ENCODE results near the gene MED20. TPM values are rescaled to one million over a fixed set of nuclear protein-coding genes. Genes with fewer than 3 reads are reported as not detected.

The MED20 gene
- polyA plus RNA-seq, 2 of the 4 experiments (the other 2 are of a cell fraction) = 18.4 to 29.3 TPM

DNA sequence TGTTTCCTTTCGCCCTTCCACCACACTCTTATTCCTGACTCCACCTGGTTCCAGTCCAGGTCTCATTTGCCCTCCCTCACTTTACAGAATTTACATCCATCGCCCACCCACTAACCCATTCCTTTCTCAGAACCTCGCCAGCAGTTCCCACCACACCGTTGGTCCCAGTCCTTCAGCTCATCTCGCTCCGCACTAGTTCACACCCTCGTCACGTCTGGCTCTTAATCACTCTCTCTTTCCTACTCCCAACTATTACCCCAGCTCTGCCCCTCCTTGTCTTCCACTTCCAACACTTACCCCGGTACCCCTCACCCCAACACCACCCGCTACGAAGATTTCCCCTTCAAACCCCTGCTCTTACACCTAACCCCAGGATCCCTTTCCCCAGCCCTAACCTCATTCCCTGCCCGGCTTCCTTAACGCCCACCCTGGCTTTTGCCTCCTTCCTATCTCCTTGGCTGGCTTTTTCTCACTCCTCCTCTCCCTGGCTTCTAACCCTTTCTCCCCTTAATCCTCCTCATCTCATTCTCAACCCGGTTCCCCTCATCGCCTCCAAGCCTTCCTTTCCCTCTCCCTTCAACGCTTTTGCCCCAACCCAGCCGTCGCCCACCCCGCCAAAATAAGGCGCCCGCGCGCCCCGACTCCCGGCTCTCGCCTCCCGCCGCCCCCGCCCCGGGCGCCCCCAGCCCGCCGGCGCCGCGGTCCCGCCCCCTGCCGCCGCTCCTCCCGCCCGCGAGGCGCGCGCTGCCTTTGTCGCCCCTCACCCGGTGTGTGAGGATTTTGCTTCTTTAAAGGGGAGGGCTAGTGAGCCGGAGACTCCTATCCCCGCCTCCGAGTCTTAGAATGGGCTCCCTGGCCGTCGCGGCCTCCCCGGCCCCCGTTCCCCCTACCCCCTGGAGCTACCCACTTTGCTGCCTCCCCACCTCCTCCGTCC is 26.3 kb downstream of the MED20 start (continued):
- TF ChIP-seq MAFK (IDR thresholded peaks at IDR 0.05; ENCODE audit: partially characterized antibody) (no peak), CBX8 (IDR thresholded peaks at IDR 0.05) (no peak), RFX5 (IDR thresholded peaks at IDR 0.05) (no peak), PHF8 (IDR thresholded peaks at IDR 0.05; ENCODE audit: borderline replicate concordance, low read depth) (no peak), EHF (CRISPR knock-in tag; IDR thresholded peaks at IDR 0.05) (no peak)

DNA sequence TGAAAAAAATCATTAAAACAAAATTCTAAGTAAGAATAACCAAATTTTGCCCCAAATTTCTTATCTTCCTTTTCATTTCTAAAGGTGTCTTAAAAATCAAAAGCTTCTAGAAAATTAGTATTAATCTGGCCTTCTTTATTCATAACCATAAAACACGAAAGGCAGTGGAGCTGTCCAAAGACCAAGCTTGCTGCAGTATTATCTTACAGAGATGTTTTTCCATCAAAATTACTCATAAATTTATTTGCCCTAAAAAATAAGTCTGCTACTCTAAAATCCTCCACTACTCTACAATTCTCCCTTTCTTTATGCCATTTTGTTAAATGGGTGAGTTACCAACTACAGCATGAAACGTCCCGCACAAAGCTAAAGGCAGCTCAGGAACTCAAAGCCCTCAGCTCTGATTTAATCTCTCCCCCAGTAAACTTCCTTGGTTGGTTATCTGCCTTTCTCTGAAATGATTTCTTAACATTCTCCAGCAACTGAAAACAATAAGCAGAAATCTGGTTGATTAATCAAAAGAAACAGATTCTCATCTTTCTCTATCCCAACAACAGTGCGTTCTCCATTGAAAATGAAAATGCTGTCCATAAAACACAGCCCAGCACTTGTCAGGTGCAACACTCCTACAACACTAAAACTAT is 27.9 kb downstream of the MED20 start:
- Histone ChIP-seq H3K4me1 (peaks cover 24% of the 10 kb centered on the region), H3K9me3 (no peaks in the 10 kb centered on the region), H3K4me3 (no peak overlapping the region), H3K27ac (no peak overlapping the region), H3K4me2 (peak overlapping the region; percentile 95; the same call in 1 of the 3 replicates)
- TF ChIP-seq, protein P1, sequence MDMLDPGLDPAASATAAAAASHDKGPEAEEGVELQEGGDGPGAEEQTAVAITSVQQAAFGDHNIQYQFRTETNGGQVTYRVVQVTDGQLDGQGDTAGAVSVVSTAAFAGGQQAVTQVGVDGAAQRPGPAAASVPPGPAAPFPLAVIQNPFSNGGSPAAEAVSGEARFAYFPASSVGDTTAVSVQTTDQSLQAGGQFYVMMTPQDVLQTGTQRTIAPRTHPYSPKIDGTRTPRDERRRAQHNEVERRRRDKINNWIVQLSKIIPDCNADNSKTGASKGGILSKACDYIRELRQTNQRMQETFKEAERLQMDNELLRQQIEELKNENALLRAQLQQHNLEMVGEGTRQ (IDR thresholded peaks at IDR 0.05) = no peak
- no peak for TF ChIP-seq CBX2 (IDR thresholded peaks at IDR 0.05; ENCODE audit: borderline replicate concordance, low read depth)
- TF ChIP-seq HEYL (CRISPR knock-in tag; IDR thresholded peaks at IDR 0.05) = no peak
- no peak for TF ChIP-seq JUN (IDR thresholded peaks at IDR 0.05)
- no peak for TF ChIP-seq KDM1A (IDR thresholded peaks at IDR 0.05; ENCODE audit: low read depth)
- no peak for TF ChIP-seq ESRRA (IDR thresholded peaks at IDR 0.05; ENCODE audit: borderline replicate concordance, low read length)
- no peak for TF ChIP-seq ZSCAN20 (CRISPR knock-in tag; IDR thresholded peaks at IDR 0.05)
- TF ChIP-seq EHMT2 (IDR thresholded peaks at IDR 0.05; ENCODE audit: low read depth) = no peak
- POLR2A ChIA-PET = no interaction called here
- DNase-seq (ENCODE audit: low read depth in 1 of 2, low spot score in 1 of 2) (no peak), FAIRE-seq (no peak), ATAC-seq (no peak)
- WGBS (ENCODE audit: missing lambda C conversion rate) = 85% methylated on average over 4 of the region's 4 CpGs
- CTCF ChIA-PET = interaction anchor here (0.7 to 3.1 kb wide), 3 partner anchors 28 to 106 kb away, joined by 3 to 9 read pairs (median 4); partner anchors contain the start of genes BYSL, MED20 and TOMM6

DNA sequence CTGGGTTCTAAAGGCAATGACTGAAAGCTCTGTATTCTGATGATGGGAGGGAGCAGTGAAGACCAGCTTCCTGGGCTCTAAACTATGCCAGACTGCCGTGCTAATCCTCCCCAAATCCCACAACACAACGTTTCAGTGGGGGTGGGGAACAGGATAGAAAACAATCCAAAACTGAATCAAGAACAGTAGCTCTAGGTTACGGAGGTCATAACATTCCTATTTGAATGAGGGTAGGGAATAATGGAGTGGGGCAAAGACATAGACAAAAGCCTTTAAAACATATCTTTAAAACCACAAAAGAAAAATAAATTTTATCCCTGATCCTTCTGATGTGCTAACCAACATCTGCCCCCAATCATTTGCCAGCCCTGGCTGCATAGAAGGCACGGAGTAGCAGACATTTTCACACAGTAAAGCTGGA is 33.6 kb downstream of the MED20 start:
- CTCF ChIA-PET = interaction anchor here (1.4 to 1.7 kb wide), 3 partner anchors 8 to 157 kb away, joined by 3 to 4 read pairs (median 4); partner anchors contain the start of genes BYSL and MED20

DNA sequence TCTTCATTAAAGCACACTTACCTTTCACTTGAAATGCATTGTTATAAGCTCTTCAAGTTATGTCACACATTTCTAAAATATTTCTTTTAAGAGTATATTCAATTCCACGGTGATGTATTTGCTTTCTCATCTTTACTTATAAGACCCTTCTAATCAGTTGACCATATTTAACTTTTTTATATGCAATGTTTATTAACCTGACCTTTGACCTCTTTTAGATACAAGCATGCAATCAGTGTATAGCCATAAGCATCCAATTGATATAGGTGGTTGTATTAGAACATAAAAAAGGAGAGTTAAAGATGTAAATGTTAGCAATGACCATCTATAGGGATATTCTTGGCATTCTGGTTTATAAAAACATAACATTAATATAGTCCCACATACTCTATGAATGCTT is 35.0 kb downstream of the MED20 start:
- Histone ChIP-seq H3K27ac (no peak overlapping the region), H3K4me2 (no peak overlapping the region), H3K9me3 (no peaks in the 10 kb centered on the region), H3K4me3 (no peak overlapping the region), H3K4me1 (no peaks in the 10 kb centered on the region; the same call in 2 of the 3 replicates)
- DNase-seq (ENCODE audit: low read depth in 1 of 2, low spot score in 1 of 2) (no peak), FAIRE-seq (no peak), ATAC-seq (no peak)
- ChIA-PET CTCF (interaction anchor here (1.1 kb wide), 1 partner anchor 9 kb away, joined by 3 read pairs; no protein-coding TSS in a partner anchor), POLR2A (no interaction called here)
- TF ChIP-seq NPAS2 (CRISPR knock-in tag; IDR thresholded peaks at IDR 0.05; ENCODE audit: borderline replicate concordance) = no peak
- TF ChIP-seq RAD21 (conservative IDR thresholded peaks at IDR 0.05 in 1 of 2, IDR thresholded peaks at IDR 0.05 in 1 of 2) = no peak
- TF ChIP-seq FOSB (CRISPR knock-in tag; IDR thresholded peaks at IDR 0.05) = no peak
- TF ChIP-seq JUN (IDR thresholded peaks at IDR 0.05) = no peak
- TF ChIP-seq, protein P2, sequence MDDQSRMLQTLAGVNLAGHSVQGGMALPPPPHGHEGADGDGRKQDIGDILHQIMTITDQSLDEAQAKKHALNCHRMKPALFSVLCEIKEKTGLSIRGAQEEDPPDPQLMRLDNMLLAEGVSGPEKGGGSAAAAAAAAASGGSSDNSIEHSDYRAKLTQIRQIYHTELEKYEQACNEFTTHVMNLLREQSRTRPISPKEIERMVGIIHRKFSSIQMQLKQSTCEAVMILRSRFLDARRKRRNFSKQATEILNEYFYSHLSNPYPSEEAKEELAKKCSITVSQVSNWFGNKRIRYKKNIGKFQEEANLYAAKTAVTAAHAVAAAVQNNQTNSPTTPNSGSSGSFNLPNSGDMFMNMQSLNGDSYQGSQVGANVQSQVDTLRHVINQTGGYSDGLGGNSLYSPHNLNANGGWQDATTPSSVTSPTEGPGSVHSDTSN (IDR thresholded peaks at IDR 0.05) = no peak
- no peak for TF ChIP-seq CHD2 (IDR thresholded peaks at IDR 0.05; ENCODE audit: low read length, partially characterized antibody)
- no peak for TF ChIP-seq FOXS1 (CRISPR knock-in tag; IDR thresholded peaks at IDR 0.05)
- TF ChIP-seq GATA3 (IDR thresholded peaks at IDR 0.05; ENCODE audit: borderline replicate concordance) = no peak
- TF ChIP-seq, protein P3, sequence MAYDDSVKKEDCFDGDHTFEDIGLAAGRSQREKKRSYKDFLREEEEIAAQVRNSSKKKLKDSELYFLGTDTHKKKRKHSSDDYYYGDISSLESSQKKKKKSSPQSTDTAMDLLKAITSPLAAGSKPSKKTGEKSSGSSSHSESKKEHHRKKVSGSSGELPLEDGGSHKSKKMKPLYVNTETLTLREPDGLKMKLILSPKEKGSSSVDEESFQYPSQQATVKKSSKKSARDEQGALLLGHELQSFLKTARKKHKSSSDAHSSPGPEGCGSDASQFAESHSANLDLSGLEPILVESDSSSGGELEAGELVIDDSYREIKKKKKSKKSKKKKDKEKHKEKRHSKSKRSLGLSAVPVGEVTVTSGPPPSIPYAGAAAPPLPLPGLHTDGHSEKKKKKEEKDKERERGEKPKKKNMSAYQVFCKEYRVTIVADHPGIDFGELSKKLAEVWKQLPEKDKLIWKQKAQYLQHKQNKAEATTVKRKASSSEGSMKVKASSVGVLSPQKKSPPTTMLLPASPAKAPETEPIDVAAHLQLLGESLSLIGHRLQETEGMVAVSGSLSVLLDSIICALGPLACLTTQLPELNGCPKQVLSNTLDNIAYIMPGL (CRISPR knock-in tag; IDR thresholded peaks at IDR 0.05; ENCODE audit: borderline replicate concordance) = no peak
- no peak for TF ChIP-seq RCOR1 (IDR thresholded peaks at IDR 0.05; ENCODE audit: low read depth, low read length)
- TF ChIP-seq SMC3 (IDR thresholded peaks at IDR 0.05) = no peak
- 89% methylated on average over 1 of the region's 1 CpG for WGBS (ENCODE audit: missing lambda C conversion rate)

More for the DNA sequence above, 33.6 kb downstream of the MED20 start:
- no peak for TF ChIP-seq NFE2L2 (conservative IDR thresholded peaks at IDR 0.05; ENCODE audit: low read length)
- no peak for TF ChIP-seq RCOR1 (IDR thresholded peaks at IDR 0.05; ENCODE audit: low read depth, low read length)
- TF ChIP-seq HOXB13 (CRISPR knock-in tag; IDR thresholded peaks at IDR 0.05; ENCODE audit: low read depth) = no peak
- TF ChIP-seq FOXS1 (CRISPR knock-in tag; IDR thresholded peaks at IDR 0.05) = no peak
- TF ChIP-seq HOXB5 (CRISPR knock-in tag; IDR thresholded peaks at IDR 0.05) = no peak
- TF ChIP-seq CHD2 (IDR thresholded peaks at IDR 0.05; ENCODE audit: low read length, partially characterized antibody) = no peak
- DNase-seq (ENCODE audit: low read depth in 1 of 2, low spot score in 1 of 2) (no peak), FAIRE-seq (no peak), ATAC-seq (no peak)
- Histone ChIP-seq H3K27ac (no peak overlapping the region), H3K4me2 (no peak overlapping the region), H3K4me3 (no peak overlapping the region), H3K4me1 (peaks cover 2% of the 10 kb centered on the region; the same call in 1 of the 3 replicates), H3K9me3 (no peaks in the 10 kb centered on the region)
- POLR2A ChIA-PET = no interaction called here
- WGBS (ENCODE audit: missing lambda C conversion rate) = 70% methylated on average over 4 of the region's 4 CpGs

Data from A549 (cell line).